GM12891 (cell line): Measurements from ENCODE around the gene SMAD4.
A peak's percentile ranks its signal among the peaks of the same experiment; 100 is the strongest.
"Not testable (repeated sequence)": the region's sequence is repeated elsewhere in the genome, so short reads cannot be mapped to it uniquely, and the experiment has no call there.

ENCODE experiments used
- DNase-seq: peaks from one replicate; pipeline ENCODE4 v3.0.0; 2011; ENCODE audit warnings: low spot score; ENCODE audit not compliant: insufficient read length
- FAIRE-seq: peaks from 2 replicates; lab custom pipeline; 2011; peaks lifted over from hg19 to GRCh38; lab: Jason Lieb, UNC
- PAX5 ChIP-seq: IDR thresholded peaks from 2 replicates; pipeline ENCODE4 v1.6.1; 2011; ENCODE audit warnings: low read length, moderate library complexity, mild to moderate bottlenecking; ENCODE audit not compliant: insufficient read depth, severe bottlenecking
- POLR2A ChIP-seq: IDR thresholded peaks from 2 replicates; pipeline ENCODE4 v1.6.1; 2011; ENCODE audit warnings: low read depth, low read length, control low read depth
- POLR2AphosphoS5 ChIP-seq: IDR thresholded peaks from 2 replicates; pipeline ENCODE4 v1.6.1; 2011; ENCODE audit warnings: low read depth, low read length, control low read depth
- POU2F2 ChIP-seq: IDR thresholded peaks from 2 replicates; pipeline ENCODE4 v1.6.1; 2011; ENCODE audit warnings: low read depth, mild to moderate bottlenecking, control low read depth, low read length, moderate library complexity
- SPI1 ChIP-seq: IDR thresholded peaks from 2 replicates; pipeline ENCODE4 v1.6.1; 2011; ENCODE audit warnings: low read depth, low read length, control low read depth
- TAF1 ChIP-seq: IDR thresholded peaks from 2 replicates; pipeline ENCODE4 v1.6.1; 2011; ENCODE audit warnings: low read depth, low read length, control low read depth

Gene SMAD4

DNA sequence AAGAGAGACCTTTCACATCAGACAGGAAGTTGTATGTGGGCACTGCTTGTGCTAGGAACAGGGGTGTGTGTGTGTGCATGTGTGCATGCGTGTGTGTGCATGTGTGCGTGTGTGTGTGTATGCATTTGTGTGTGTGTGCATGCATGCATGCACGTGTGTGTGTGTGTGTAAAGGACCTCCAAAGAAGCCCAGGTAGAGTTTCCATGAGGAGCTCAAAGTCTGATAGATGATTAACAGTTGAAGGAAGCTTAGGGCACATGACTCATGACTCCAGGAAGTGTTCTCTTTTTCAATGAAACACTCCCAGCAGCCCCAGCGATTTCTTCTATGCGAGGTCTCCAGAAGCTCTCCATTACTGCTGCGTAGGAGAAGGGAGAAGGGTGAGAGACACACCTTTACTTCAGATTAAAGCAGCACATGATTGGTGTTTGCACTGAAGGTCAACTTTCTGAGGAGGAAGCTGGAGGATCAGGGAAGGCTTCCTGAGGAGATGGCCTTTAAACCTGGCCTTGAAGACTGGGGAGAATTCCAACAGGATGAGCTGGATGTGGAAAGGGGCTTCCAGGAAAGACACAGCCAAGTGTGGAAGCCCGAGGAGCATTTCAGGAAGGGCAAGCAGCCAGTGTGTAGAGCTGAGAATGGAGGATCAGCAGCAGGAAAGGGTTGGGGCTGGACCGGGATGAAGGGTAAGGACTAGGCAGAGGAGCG, 77.7 kb downstream of the SMAD4 start:
- no peak for DNase-seq
- no peak for FAIRE-seq
- TF ChIP-seq POLR2A (no peak), POU2F2 (no peak), TAF1 (no peak), SPI1 (no peak), PAX5 (no peak), POLR2AphosphoS5 (no peak)

DNA sequence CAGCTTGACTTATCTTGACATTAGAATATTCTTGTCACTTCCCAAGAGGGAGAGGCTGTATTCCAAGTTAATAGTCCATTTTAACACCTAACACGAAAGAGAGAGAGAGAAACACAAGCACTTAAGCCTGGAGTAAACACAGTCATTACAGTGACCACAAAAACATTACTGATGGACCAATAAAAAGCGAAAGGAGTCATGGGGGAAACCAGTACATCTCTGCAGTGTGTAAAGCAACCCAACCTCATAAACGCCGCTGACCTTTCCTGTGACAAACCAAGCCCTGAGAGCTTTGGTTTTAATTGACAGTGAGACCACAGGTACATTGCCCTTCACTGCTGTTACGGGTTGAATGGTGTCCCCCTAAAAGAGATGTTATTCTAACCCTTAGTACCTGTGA, 78.3 kb downstream of the SMAD4 start:
- TF ChIP-seq TAF1, result no peak
- no peak for TF ChIP-seq POLR2AphosphoS5
- no peak for TF ChIP-seq PAX5
- DNase-seq (no peak), FAIRE-seq (no peak)

GRCh38 chr18:51110073-51110797, 80.2 kb downstream of the SMAD4 start:
- TF ChIP-seq TAF1 (no peak), POU2F2 (no peak), SPI1 (no peak), PAX5 (no peak), POLR2A (no peak), POLR2AphosphoS5 (no peak)
- FAIRE-seq (peak; percentile 91), DNase-seq (peak; percentile 90)

GRCh38 chr18:51111633-51112355, 81.8 kb downstream of the SMAD4 start:
- FAIRE-seq, result not testable (repeated sequence)

GRCh38 chr18:51116996-51117395, 87.0 kb downstream of the SMAD4 start:
- FAIRE-seq, result not testable (repeated sequence)

More at GRCh38 chr18:51111633-51112355, 81.8 kb downstream of the SMAD4 start:
- not testable (repeated sequence) for DNase-seq

GRCh38 chr18:51119561-51119960, 89.5 kb downstream of the SMAD4 start:
- FAIRE-seq, DNase-seq: not testable (repeated sequence)

More at GRCh38 chr18:51116996-51117395, 87.0 kb downstream of the SMAD4 start:
- DNase-seq, result not testable (repeated sequence)

- DNase-seq, FAIRE-seq: not testable (repeated sequence)
Observed at GRCh38 chr18:51119976-51120375, 90.0 kb downstream of the SMAD4 start.

- no peak for DNase-seq
- no peak for FAIRE-seq
- TF ChIP-seq POLR2AphosphoS5 (no peak), POU2F2 (no peak), POLR2A (no peak)
Observed at GRCh38 chr18:51120809-51121596, 91.0 kb downstream of the SMAD4 start.

- DNase-seq, result no peak
- no peak for FAIRE-seq
- TF ChIP-seq PAX5 (no peak), POLR2AphosphoS5 (no peak), POU2F2 (no peak)
Observed at GRCh38 chr18:51121597-51121857, 91.5 kb downstream of the SMAD4 start.

- DNase-seq, result no peak
- no peak for FAIRE-seq
- TF ChIP-seq TAF1, result no peak
- TF ChIP-seq POU2F2, result no peak
- TF ChIP-seq PAX5, result no peak
- no peak for TF ChIP-seq POLR2AphosphoS5
- no peak for TF ChIP-seq POLR2A
- TF ChIP-seq SPI1, result no peak
Observed at GRCh38 chr18:51122266-51123045, 92.4 kb downstream of the SMAD4 start.
